Measurements from ENCODE around the gene ANAPC7.

DNA sequence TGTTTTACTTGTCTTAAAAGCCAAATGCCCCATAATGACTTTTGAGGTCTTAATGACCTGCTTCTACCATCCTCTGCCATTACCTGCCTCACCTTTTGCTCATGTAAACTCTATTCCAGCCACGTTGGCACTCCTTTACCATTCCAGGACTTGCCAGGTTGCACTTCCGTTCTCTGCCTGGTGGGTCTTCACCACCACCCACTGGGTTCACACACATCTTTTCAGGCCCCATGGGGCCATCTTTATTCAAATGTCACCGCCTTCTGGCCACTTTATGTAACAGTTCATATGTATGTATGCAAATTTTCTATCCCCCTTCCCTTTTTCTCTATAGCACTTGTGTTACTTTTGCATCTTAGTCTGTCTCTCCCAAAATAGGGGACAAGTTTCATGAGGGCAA lies 64.8 kb downstream of the ANAPC7 start:
- TF ChIP-seq CTCF (IDR thresholded peaks at IDR 0.05) (peak in 2 of 6 experiments; percentile 12 to 31), POLR2A (IDR thresholded peaks at IDR 0.05) (no peak)
